Measurements from ENCODE around the gene SPEN. TPM values are rescaled to one million over a fixed set of nuclear protein-coding genes. Genes with fewer than 3 reads are reported as not detected.

SPEN gene
- total and polyA plus RNA-seq, 9 of the 15 experiments (the other 6 are each of a cell fraction or from before 2014, with no cell fraction given): 5.7 to 87.5 (median 27.2) TPM

- TF ChIP-seq RBM39 (optimal IDR thresholded peaks at IDR 0.05; ENCODE audit: low read depth, low read length) (no peak), GTF2F1 (IDR thresholded peaks at IDR 0.05; ENCODE audit: low read depth, low read length) (no peak), ZNF583 (CRISPR knock-in tag; IDR thresholded peaks at IDR 0.05) (no peak), ZNF707 (CRISPR knock-in tag; conservative IDR thresholded peaks at IDR 0.05) (no peak), FUS (optimal IDR thresholded peaks at IDR 0.05; ENCODE audit: low read depth, low read length) (no peak), PCBP2 (IDR thresholded peaks at IDR 0.05; ENCODE audit: low read depth, low read length, poor library complexity, severe bottlenecking) (no peak), ZNF224 (CRISPR knock-in tag; IDR thresholded peaks at IDR 0.05) (no peak), ZSCAN29 (IDR thresholded peaks at IDR 0.05) (no peak), FOXK2 (conservative IDR thresholded peaks at IDR 0.05 in 1 of 2, IDR thresholded peaks at IDR 0.05 in 1 of 2; ENCODE audit: low read depth in 2 of 2) (no peak), HMGXB4 (CRISPR knock-in tag; IDR thresholded peaks at IDR 0.05) (peak; percentile 85; the same call in 1 of the 2 replicates), E2F3 (CRISPR knock-in tag; IDR thresholded peaks at IDR 0.05) (no peak), FOXA1 (IDR thresholded peaks at IDR 0.05; ENCODE audit: borderline replicate concordance) (no peak), TCF3 (CRISPR knock-in tag; IDR thresholded peaks at IDR 0.05) (no peak), LEF1 (IDR thresholded peaks at IDR 0.05) (no peak), PHB2 (IDR thresholded peaks at IDR 0.05; ENCODE audit: low read depth) (no peak), ZNF253 (CRISPR knock-in tag; conservative IDR thresholded peaks at IDR 0.05) (no peak), PTRF (tag; IDR thresholded peaks at IDR 0.05) (no peak), KAT7 (CRISPR knock-in tag; IDR thresholded peaks at IDR 0.05; ENCODE audit: borderline replicate concordance) (no peak; the same call in 1 of the 2 replicates), HDAC1 (IDR thresholded peaks at IDR 0.05) (no peak), CBX1 (IDR thresholded peaks at IDR 0.05; ENCODE audit: low read depth) (0 out of 2 replicates have a peak, but pooled peaks have one; percentile 5), MAZ (CRISPR knock-in tag; conservative IDR thresholded peaks at IDR 0.05 in 1 of 2, IDR thresholded peaks at IDR 0.05 in 1 of 2) (peak; percentile 44 to 72; a peak in 2 of 4 replicates), ZNF584 (CRISPR knock-in tag; IDR thresholded peaks at IDR 0.05; ENCODE audit: low read depth) (no peak), FOSL1 (tag; conservative IDR thresholded peaks at IDR 0.05) (no peak; the same call in 1 of the 2 replicates), TEAD1 (CRISPR knock-in tag; IDR thresholded peaks at IDR 0.05) (peak in 1 of 2 experiments; percentile 64; a peak in 1 of 4 replicates)
- TF ChIP-seq, protein P1, sequence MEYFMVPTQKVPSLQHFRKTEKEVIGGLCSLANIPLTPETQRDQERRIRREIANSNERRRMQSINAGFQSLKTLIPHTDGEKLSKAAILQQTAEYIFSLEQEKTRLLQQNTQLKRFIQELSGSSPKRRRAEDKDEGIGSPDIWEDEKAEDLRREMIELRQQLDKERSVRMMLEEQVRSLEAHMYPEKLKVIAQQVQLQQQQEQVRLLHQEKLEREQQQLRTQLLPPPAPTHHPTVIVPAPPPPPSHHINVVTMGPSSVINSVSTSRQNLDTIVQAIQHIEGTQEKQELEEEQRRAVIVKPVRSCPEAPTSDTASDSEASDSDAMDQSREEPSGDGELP (CRISPR knock-in tag; IDR thresholded peaks at IDR 0.05; ENCODE audit: borderline replicate concordance): peak; percentile 88; the same call in 1 of the 2 replicates
- TF ChIP-seq, protein P2, sequence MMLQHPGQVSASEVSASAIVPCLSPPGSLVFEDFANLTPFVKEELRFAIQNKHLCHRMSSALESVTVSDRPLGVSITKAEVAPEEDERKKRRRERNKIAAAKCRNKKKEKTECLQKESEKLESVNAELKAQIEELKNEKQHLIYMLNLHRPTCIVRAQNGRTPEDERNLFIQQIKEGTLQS (IDR thresholded peaks at IDR 0.05): no peak
- TF ChIP-seq, protein P2 (CRISPR knock-in tag; conservative IDR thresholded peaks at IDR 0.05): no peak
Measured at GRCh38 chr1:15975358-15975804, 127.9 kb downstream of the SPEN start (continued).

All from K562 (cell line).